ENCODE results near the gene FBXL3. TPM values are rescaled to one million over a fixed set of nuclear protein-coding genes. Genes with fewer than 3 reads are reported as not detected.

FBXL3 gene, protein sequence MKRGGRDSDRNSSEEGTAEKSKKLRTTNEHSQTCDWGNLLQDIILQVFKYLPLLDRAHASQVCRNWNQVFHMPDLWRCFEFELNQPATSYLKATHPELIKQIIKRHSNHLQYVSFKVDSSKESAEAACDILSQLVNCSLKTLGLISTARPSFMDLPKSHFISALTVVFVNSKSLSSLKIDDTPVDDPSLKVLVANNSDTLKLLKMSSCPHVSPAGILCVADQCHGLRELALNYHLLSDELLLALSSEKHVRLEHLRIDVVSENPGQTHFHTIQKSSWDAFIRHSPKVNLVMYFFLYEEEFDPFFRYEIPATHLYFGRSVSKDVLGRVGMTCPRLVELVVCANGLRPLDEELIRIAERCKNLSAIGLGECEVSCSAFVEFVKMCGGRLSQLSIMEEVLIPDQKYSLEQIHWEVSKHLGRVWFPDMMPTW
- total RNA-seq, result 78.0 and 79.5 TPM in 2 replicates
- 67.6 TPM for total RNA-seq (2013)
- 20.5 and 36.5 TPM in 2 replicates for polyA plus RNA-seq
- 45.2 and 47.3 TPM in 2 replicates for polyA minus RNA-seq

DNA sequence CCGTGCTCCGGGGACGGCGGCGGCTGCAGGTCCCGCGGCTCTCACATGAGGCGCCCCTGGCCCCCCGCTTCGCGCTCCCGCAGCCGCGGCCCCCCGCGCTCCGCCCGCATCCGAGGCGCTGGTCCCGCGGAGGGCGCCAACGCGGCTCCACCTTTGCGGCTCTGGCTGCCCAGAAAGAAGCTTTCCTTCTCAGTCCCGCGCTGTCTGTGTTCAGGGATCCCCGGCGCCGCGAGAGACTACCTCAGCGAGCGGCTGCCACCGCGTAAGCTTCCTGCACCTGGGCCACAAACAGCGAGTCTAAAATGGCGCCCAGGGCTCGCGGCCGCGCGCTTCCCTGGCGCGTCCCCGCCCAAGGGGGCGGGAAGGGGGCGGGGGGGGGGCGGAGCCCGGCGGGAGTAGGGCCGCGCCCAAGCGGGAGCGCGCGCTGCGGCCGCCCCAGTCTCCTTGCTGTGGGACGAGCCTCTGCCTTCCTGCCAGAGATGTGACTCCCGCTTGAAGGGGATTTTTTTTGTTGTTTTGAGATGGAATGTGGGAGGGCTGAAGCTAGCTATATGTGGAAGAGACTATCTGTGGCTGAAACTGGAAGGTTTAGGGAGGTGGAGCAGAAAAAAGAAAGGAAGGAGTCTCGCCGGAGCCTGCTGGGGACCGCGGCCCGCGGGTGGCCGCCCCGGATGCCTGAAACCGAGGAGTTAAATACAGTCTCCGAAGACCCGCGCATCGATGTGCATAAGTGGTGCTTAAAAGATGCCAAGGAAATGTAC is at the start of gene FBXL3:
TSS of gene FBXL3 (minus strand) at position 299 of the 761 bp plus-strand sequence. CDS start 5,299 bp downstream, outside the sequence.
- Histone ChIP-seq H4K20me1 (ENCODE audit: control insufficient read depth, insufficient read depth, low read length, poor library complexity, severe bottlenecking) (peaks cover 38% of the 10 kb centered on the region), H3K27ac (ENCODE audit: low read length in 2 of 2) (peak within 1 kb of the TSS; percentile 84 to 95), H3K27me3 (replicated peaks in 1 of 4; ENCODE audit: control extremely low read depth in 1 of 4, control insufficient read depth in 3 of 4, insufficient read depth in 4 of 4, low read length in 3 of 4) (no peaks in the 10 kb centered on the region), H3K9ac (ENCODE audit: low read length) (peak within 1 kb of the TSS; percentile 97), H3K9me3 (ENCODE audit: control extremely low read depth in 1 of 3, control insufficient read depth in 2 of 3, insufficient read depth in 1 of 3, low read length in 2 of 3) (no peaks in the 10 kb centered on the region), H3K79me2 (ENCODE audit: control insufficient read depth, insufficient read depth, low read length) (peaks cover 54% of the 10 kb centered on the region), H3K4me2 (replicated peaks; ENCODE audit: low read depth, low read length, poor library complexity, severe bottlenecking) (peak within 1 kb of the TSS; percentile 86), H2AFZ (ENCODE audit: insufficient read depth, low read depth, low read length, poor library complexity, severe bottlenecking) (peak within 1 kb of the TSS; percentile 96), H3K4me1 (ENCODE audit: control insufficient read depth in 2 of 2, insufficient read depth in 2 of 2, low read length in 2 of 2) (peaks cover 25 to 42% of the 10 kb centered on the region in 2 donors), H3K36me3 (replicated peaks in 1 of 2; ENCODE audit: control extremely low read depth in 1 of 2, control insufficient read depth in 1 of 2, extremely low read depth in 1 of 2, insufficient read depth in 2 of 2, low read length in 1 of 2) (peaks cover 0 to 5% of the 10 kb centered on the region in 2 experiments), H3K4me3 (ENCODE audit: control extremely low read depth in 1 of 5, extremely low read depth in 1 of 5, insufficient read depth in 1 of 5, low read depth in 2 of 5, low read length in 4 of 5) (peak within 1 kb of the TSS; percentile 66 to 91 (median 88))
- H3K9me3 Mint-ChIP-seq (ENCODE audit: insufficient read depth), result no peaks in the 10 kb centered on the region
- under 1% methylated on average over 50 of the region's 74 CpGs for WGBS (ENCODE audit: insufficient coverage)
- H3K27ac Mint-ChIP-seq, result peak within 1 kb of the TSS; percentile 98
- peak; percentile 64 for ATAC-seq (ENCODE audit: low read depth)
- peak within 1 kb of the TSS; percentile 99 for H3K4me3 Mint-ChIP-seq
- DNase-seq, result peak; percentile 91
- no peak for TF ChIP-seq EZH2 (IDR thresholded peaks at IDR 0.05; ENCODE audit: borderline replicate concordance, insufficient read depth, low read depth, low read length, poor library complexity, severe bottlenecking)
- TF ChIP-seq, protein P1, sequence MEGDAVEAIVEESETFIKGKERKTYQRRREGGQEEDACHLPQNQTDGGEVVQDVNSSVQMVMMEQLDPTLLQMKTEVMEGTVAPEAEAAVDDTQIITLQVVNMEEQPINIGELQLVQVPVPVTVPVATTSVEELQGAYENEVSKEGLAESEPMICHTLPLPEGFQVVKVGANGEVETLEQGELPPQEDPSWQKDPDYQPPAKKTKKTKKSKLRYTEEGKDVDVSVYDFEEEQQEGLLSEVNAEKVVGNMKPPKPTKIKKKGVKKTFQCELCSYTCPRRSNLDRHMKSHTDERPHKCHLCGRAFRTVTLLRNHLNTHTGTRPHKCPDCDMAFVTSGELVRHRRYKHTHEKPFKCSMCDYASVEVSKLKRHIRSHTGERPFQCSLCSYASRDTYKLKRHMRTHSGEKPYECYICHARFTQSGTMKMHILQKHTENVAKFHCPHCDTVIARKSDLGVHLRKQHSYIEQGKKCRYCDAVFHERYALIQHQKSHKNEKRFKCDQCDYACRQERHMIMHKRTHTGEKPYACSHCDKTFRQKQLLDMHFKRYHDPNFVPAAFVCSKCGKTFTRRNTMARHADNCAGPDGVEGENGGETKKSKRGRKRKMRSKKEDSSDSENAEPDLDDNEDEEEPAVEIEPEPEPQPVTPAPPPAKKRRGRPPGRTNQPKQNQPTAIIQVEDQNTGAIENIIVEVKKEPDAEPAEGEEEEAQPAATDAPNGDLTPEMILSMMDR (IDR thresholded peaks at IDR 0.05), result no peak
- intact Hi-C loops (cut with micrococcal nuclease), result loop anchor here (1.0 to 5.0 kb wide), 5 partner anchors 35 to 1490 kb away; partner anchors contain the start of genes CLN5, COMMD6 and KCTD12
- ChIA-PET CTCF (interaction anchor here (1.0 to 1.9 kb wide), 4 partner anchors 20 to 47 kb away, joined by 3 to 8 read pairs (median 4); partner anchors contain the start of gene CLN5), POLR2A (interaction anchor here (0.6 to 3.2 kb wide), 6 partner anchors 15 to 921 kb away, joined by 3 to 27 read pairs (median 4); partner anchors contain the start of gene CLN5)
- H3K4me1 Mint-ChIP-seq, result peaks cover 48% of the 10 kb centered on the region
- no peaks in the 10 kb centered on the region for H3K27me3 Mint-ChIP-seq

Measured in B cell (primary cell).